Colonic mucosa (tissue), 4 donors: ENCODE measurements around the gene SEPTIN14. TPM values are rescaled to one million over a fixed set of nuclear protein-coding genes. Genes with fewer than 3 reads are reported as not detected.
"Not testable (repeated sequence)": the region's sequence is repeated elsewhere in the genome, so short reads cannot be mapped to it uniquely, and the experiment has no call there.

Experiments used
- DNase-seq: peaks from one replicate; pipeline ENCODE4 v3.0.0-alpha.2; 2020
- H3K27ac ChIP-seq: fragments of 200-600 bp; one replicate; pipeline ENCODE4 v1.8.0; 2021
- H3K27me3 ChIP-seq: fragments of 200-600 bp; one replicate; pipeline ENCODE4 v1.8.0; 2021
- H3K36me3 ChIP-seq: fragments of 200-600 bp; one replicate; pipeline ENCODE4 v1.8.0; 2021
- H3K4me1 ChIP-seq: fragments of 200-600 bp; one replicate; pipeline ENCODE4 v1.8.0; 2021; ENCODE audit warnings: mild to moderate bottlenecking
- H3K4me3 ChIP-seq: fragments of 200-600 bp; one replicate; pipeline ENCODE4 v1.8.0; 2021
- H3K9ac ChIP-seq, 2 donors: one replicate each; pipeline ENCODE4 v1.7.0; 2013; ENCODE audit warnings: control low read depth in 2 of 2, low read depth in 2 of 2, low read length in 2 of 2
- H3K9me3 ChIP-seq: fragments of 200-600 bp; one replicate; pipeline ENCODE4 v1.8.0; 2021
- CTCF ChIP-seq: fragments of 200-600 bp; IDR thresholded peaks from one replicate; pipeline ENCODE4 v1.8.0; 2022; ENCODE audit warnings: antibody characterized with exemption, mild to moderate bottlenecking
- intact Hi-C: fragments of 100-400 bp; cut with DNase I; formaldehyde crosslinking; loops from one replicate; pipeline ENCODE4 v1.14.1; 2022
- total RNA-seq, 2 donors: library from RNA; stranded (reverse); fragmentation: NEBNext Ultra II Directional in 1 of 2; extraction: Animal tissue kit (Norgen Biotek cat#: 25700) in 1 of 2; gene quantifications; one replicate each; pipeline ENCODE4 v1.2.1, GENCODE V29; 2021
- donor health status: healthy.
- donor health status: DM: no; HTN: no; CAD: no.
- donor health status: DM: no; HTN: no; CAD: no.

The SEPTIN14 gene
- total RNA-seq, result not detected

DNA sequence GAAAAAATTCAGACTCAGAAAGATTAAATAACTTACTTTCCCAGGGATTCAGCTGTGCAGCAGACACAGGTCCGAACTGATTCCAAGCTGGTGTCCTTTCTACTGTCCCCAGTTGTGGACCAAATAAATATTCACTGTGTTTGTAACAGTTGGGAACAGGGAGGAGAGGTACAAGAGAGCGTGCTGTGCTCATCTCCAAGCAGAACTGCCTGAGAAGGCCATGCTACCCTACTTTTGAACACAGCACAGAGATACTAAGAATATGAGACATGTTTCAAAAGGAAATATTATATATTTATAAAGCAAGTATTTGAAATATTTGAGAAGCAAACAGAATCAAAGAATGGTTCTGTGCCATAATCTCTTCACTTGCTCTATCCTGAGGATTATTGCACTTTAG, at the start of gene SEPTIN14:
SEPTIN14 (minus strand) TSS at position 101 of the 400 bp plus-strand sequence. CDS start 756 bp downstream, outside the sequence.
- H3K27me3 ChIP-seq, result not testable (repeated sequence)

DNA sequence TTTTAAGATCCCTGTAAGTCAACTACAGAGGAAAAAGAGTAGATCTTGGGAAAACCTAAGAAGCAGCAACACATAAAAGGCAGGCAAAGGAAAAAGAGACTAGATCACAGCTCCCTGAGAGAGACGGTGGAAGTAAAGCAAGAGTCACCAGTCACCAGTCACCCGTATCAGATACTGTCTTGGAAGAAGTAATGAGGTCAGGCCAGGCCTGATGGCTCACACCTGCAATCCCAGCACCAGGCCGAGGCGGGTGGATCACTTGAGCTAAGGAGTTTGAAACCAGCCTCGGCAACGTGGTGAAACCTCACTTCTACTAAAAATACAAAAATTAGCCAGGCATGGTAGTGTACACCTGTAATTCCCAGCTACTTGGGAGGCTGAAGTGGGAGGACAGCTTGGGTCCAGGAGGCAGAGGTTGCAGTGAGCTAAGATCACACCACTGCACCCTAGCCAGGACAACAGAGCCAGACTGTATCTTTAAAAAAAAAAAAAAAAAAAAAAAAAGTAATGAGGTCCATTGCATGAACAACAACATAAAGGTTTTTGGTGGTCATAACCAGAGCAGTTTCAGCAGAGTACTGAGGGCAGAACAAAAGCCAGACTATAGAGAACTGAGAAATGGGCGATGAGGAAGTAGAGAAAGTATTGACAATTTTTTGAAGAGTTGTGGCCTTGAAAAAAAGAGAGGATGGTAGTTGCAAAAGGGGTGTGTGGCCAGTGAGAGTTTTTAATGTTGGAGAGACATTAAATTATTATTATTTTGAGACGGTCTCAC, 41.6 kb upstream of the SEPTIN14 start:
- no peak for TF ChIP-seq CTCF
- Histone ChIP-seq H3K27me3 (no peaks in the 10 kb centered on the region), H3K9me3 (no peaks in the 10 kb centered on the region), H3K9ac (no peak overlapping the region), H3K4me3 (no peak overlapping the region), H3K27ac (no peak overlapping the region), H3K4me1 (no peaks in the 10 kb centered on the region), H3K36me3 (no peaks in the 10 kb centered on the region)
- no peak for DNase-seq
- intact Hi-C loops, result no loop called here

More for the DNA sequence above, at the start of gene SEPTIN14:
- H3K36me3 ChIP-seq, H3K27ac ChIP-seq, H3K9ac ChIP-seq, DNase-seq, intact Hi-C loops, H3K9me3 ChIP-seq, H3K4me3 ChIP-seq, H3K4me1 ChIP-seq: not testable (repeated sequence)

DNA sequence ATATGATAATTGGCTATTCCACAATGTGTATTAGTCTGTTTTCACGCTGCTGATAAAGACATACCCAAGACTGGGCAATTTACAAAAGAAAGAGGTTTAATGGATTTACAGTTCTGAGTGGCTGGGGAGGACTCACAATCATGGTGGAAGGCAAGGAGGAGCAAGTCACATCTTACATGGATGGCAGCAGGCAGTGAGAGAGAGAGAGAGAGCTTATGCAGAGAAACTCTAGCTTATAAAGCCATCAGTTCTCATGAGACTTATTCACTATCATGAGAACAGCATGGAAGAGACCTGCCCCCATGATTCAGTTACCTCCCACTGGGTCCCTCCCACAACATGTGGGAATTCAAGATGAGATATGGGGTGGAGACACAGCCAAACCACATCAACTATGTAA, 38.5 kb upstream of the SEPTIN14 start:
- intact Hi-C loops, H3K4me1 ChIP-seq, H3K36me3 ChIP-seq, DNase-seq, H3K27ac ChIP-seq, H3K27me3 ChIP-seq, H3K9ac ChIP-seq, H3K4me3 ChIP-seq, H3K9me3 ChIP-seq: not testable (repeated sequence)

DNA sequence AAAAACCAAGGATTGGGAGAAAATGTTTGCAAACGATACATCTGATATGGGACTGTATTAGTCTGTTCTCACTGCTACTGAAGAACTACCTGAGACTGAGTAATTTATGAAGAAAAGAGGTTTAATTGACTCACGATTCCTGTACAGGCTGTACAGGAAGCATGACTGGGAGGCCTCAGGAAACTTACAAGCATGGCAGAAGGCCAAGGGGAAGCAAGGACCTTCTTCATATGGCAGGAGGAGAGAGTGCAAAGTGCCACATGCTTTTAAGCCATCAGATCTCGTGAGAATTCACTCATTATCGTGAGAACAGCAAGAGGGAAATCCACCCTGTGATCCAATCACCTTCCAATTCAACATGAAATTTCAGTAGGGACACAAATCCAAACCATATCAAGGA, 35.7 kb upstream of the SEPTIN14 start:
- no peak overlapping the region for H3K27ac ChIP-seq
- H3K27me3 ChIP-seq, result no peaks in the 10 kb centered on the region
- H3K9me3 ChIP-seq, result no peaks in the 10 kb centered on the region
- H3K9ac ChIP-seq, result no peak overlapping the region
- no peaks in the 10 kb centered on the region for H3K36me3 ChIP-seq
- no peak for TF ChIP-seq CTCF
- DNase-seq, result no peak
- H3K4me3 ChIP-seq, result no peak overlapping the region
- intact Hi-C loops, result loop anchor here (10.0 kb wide), 1 partner anchor 47 kb away; no protein-coding TSS in a partner anchor
- H3K4me1 ChIP-seq, result no peaks in the 10 kb centered on the region

DNA sequence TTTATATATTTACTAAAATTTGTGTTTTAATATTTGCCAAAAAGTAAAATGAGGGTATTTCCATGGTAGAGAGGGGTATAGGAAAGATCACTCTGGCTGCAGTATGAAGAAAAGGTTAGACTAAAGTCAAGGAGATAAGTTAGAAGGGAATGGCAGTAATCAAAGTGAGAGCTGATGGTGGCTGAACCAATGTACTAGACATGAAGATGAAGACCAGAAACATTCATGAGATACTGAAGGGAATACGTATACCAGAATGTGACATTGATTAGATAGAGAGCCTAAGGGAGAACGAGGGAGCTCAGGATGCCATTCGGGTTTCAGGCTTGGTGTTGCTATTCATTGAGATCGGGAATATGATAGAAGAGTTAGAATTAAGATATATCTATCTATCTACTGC, 32.5 kb upstream of the SEPTIN14 start:
- H3K36me3 ChIP-seq, result no peaks in the 10 kb centered on the region
- no peak overlapping the region for H3K27ac ChIP-seq
- H3K9ac ChIP-seq, result no peak overlapping the region
- H3K9me3 ChIP-seq, result no peaks in the 10 kb centered on the region
- no peak for TF ChIP-seq CTCF
- DNase-seq, result no peak
- intact Hi-C loops, result loop anchor here (10.0 kb wide), 1 partner anchor 50 kb away; no protein-coding TSS in a partner anchor
- no peaks in the 10 kb centered on the region for H3K4me1 ChIP-seq
- H3K27me3 ChIP-seq, result no peaks in the 10 kb centered on the region
- no peak overlapping the region for H3K4me3 ChIP-seq

- H3K27me3 ChIP-seq, result no peaks in the 10 kb centered on the region
- TF ChIP-seq CTCF, result no peak
- no peak overlapping the region for H3K4me3 ChIP-seq
- intact Hi-C loops, result loop anchor here (10.0 kb wide), 1 partner anchor 51 kb away; no protein-coding TSS in a partner anchor
- H3K4me1 ChIP-seq, result no peaks in the 10 kb centered on the region
- no peak overlapping the region for H3K27ac ChIP-seq
- H3K36me3 ChIP-seq, result no peaks in the 10 kb centered on the region
- H3K9ac ChIP-seq, result no peak overlapping the region
- H3K9me3 ChIP-seq, result no peaks in the 10 kb centered on the region
- no peak for DNase-seq
These were observed 31.4 kb upstream of the SEPTIN14 start for GRCh38 chr7:55893940-55894339.

DNA sequence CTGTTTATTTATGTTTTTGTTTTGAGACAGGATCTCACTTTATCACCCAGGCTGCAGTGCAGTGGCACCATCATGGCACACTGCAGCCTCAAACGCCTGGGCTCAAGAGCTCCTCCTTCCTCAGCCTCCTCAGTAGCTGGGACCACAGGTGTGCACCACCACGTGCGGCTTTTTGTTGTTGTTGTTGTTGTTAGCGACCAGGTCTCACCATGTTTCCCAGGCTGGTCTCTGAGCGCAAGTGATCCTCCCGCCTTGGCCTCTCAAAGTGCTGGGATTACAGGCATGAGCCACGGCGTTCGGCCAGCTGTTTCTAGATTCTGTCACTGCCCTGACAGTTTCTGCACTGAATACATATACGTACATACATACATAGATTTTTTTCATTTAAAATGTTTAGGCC, 25.8 kb upstream of the SEPTIN14 start:
- H3K27me3 ChIP-seq, DNase-seq, H3K9ac ChIP-seq, H3K9me3 ChIP-seq, H3K4me3 ChIP-seq, H3K27ac ChIP-seq, H3K4me1 ChIP-seq, intact Hi-C loops, H3K36me3 ChIP-seq: not testable (repeated sequence)
